ENCODE data around the gene PROSER2.

GRCh38 chr10:11796474-11796873, 26.7 kb upstream of the PROSER2 start:
- no peak for TF ChIP-seq CTCF (CRISPR knock-in tag; IDR thresholded peaks at IDR 0.05)
- TF ChIP-seq ZNF354B (CRISPR knock-in tag; IDR thresholded peaks at IDR 0.05) = no peak
- TF ChIP-seq JUND (CRISPR knock-in tag; IDR thresholded peaks at IDR 0.05) = no peak
- no peak for TF ChIP-seq FOSL1 (CRISPR knock-in tag; IDR thresholded peaks at IDR 0.05; ENCODE audit: borderline replicate concordance)
- TF ChIP-seq ARID4A (CRISPR knock-in tag; IDR thresholded peaks at IDR 0.05; ENCODE audit: borderline replicate concordance) = no peak
- no peak for TF ChIP-seq JUN (CRISPR knock-in tag; IDR thresholded peaks at IDR 0.05)
- no peak for TF ChIP-seq SNRNP70 (IDR thresholded peaks at IDR 0.05; ENCODE audit: low read depth, low read length)
- TF ChIP-seq ATF2 (CRISPR knock-in tag; IDR thresholded peaks at IDR 0.05) = no peak
- TF ChIP-seq POLR2A (IDR thresholded peaks at IDR 0.05; ENCODE audit: insufficient read depth in 1 of 2, low read depth in 2 of 2, low read length in 2 of 2) = no peak
- TF ChIP-seq POLR2AphosphoS2 (IDR thresholded peaks at IDR 0.05; ENCODE audit: low read depth, low read length) = no peak
- TF ChIP-seq ARID3A (IDR thresholded peaks at IDR 0.05; ENCODE audit: low read depth, low read length) = no peak
- no peak for TF ChIP-seq ZNF598 (CRISPR knock-in tag; IDR thresholded peaks at IDR 0.05; ENCODE audit: borderline replicate concordance)

Measured in HepG2 (cell line).